ENCODE data around the gene FBXL7.
A peak's percentile ranks its signal among the peaks of the same experiment; 100 is the strongest.

DNA sequence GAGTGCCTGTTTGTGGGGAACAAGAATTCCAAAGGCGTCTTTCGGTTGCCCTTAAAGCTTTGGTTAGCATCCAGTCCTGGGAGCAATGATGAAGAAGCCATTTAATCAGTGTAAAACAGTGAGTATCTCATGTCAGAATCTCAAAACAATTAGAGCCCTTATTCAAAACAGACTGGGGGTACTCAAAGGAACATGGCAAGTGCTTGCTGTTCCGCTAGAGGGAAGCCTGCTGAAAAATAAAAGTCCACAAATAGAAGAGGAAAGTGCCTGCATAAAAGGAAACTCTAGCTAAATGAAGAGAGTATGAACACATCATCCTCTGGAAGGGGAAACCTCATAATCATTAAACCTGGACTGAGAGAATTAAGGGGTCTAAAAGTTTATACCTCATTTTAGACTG is 26.4 kb downstream of the FBXL7 start:
- TF ChIP-seq, protein P1, sequence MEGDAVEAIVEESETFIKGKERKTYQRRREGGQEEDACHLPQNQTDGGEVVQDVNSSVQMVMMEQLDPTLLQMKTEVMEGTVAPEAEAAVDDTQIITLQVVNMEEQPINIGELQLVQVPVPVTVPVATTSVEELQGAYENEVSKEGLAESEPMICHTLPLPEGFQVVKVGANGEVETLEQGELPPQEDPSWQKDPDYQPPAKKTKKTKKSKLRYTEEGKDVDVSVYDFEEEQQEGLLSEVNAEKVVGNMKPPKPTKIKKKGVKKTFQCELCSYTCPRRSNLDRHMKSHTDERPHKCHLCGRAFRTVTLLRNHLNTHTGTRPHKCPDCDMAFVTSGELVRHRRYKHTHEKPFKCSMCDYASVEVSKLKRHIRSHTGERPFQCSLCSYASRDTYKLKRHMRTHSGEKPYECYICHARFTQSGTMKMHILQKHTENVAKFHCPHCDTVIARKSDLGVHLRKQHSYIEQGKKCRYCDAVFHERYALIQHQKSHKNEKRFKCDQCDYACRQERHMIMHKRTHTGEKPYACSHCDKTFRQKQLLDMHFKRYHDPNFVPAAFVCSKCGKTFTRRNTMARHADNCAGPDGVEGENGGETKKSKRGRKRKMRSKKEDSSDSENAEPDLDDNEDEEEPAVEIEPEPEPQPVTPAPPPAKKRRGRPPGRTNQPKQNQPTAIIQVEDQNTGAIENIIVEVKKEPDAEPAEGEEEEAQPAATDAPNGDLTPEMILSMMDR (conservative IDR thresholded peaks at IDR 0.05): peak; percentile 18
- no peak for TF ChIP-seq ZFX (IDR thresholded peaks at IDR 0.05)

Data from C4-2B (cell line).